Amniotic stem cell (primary cell): ENCODE results near the gene SH3GL3.

Source experiments
- DNase-seq: peaks from one replicate; lab custom pipeline; 2025; lab: John Stamatoyannopoulos, UW

Gene SH3GL3

GRCh38 chr15:83462953-83463433 is 15.9 kb downstream of the SH3GL3 start:
- DNase-seq = no peak

- no peak for DNase-seq
Observed at GRCh38 chr15:83470887-83471286, 23.7 kb downstream of the SH3GL3 start.

GRCh38 chr15:83471307-83471866 is 24.2 kb downstream of the SH3GL3 start:
- no peak for DNase-seq

- DNase-seq = no peak
Observed at GRCh38 chr15:83472151-83472550, 25.0 kb downstream of the SH3GL3 start.

GRCh38 chr15:83472797-83473196 is 25.7 kb downstream of the SH3GL3 start:
- DNase-seq = no peak

- no peak for DNase-seq
Observed at GRCh38 chr15:83474578-83474977, 27.4 kb downstream of the SH3GL3 start.

GRCh38 chr15:83475551-83475950 is 28.4 kb downstream of the SH3GL3 start:
- DNase-seq = no peak

GRCh38 chr15:83476066-83476465 is 28.9 kb downstream of the SH3GL3 start:
- DNase-seq = no peak

- DNase-seq = no peak
Observed at GRCh38 chr15:83476708-83477107, 29.6 kb downstream of the SH3GL3 start.

GRCh38 chr15:83477172-83477807 is 30.1 kb downstream of the SH3GL3 start:
- DNase-seq = no peak

GRCh38 chr15:83477808-83478537 is 30.8 kb downstream of the SH3GL3 start:
- no peak for DNase-seq

GRCh38 chr15:83483612-83484011 is 36.5 kb downstream of the SH3GL3 start:
- no peak for DNase-seq

- no peak for DNase-seq
Observed at GRCh38 chr15:83484636-83485035, 37.5 kb downstream of the SH3GL3 start.

GRCh38 chr15:83486363-83486762 is 39.2 kb downstream of the SH3GL3 start:
- no peak for DNase-seq

GRCh38 chr15:83487519-83487918 is 40.4 kb downstream of the SH3GL3 start:
- no peak for DNase-seq

GRCh38 chr15:83489690-83490089 is 42.5 kb downstream of the SH3GL3 start:
- DNase-seq = no peak

- DNase-seq = no peak
Observed at GRCh38 chr15:83491486-83491885, 44.3 kb downstream of the SH3GL3 start.

GRCh38 chr15:83496766-83497165 is 49.6 kb downstream of the SH3GL3 start:
- no peak for DNase-seq

- DNase-seq = no peak
Observed at GRCh38 chr15:83498374-83498773, 51.2 kb downstream of the SH3GL3 start.

GRCh38 chr15:83498801-83499200 is 51.7 kb downstream of the SH3GL3 start:
- DNase-seq = no peak

- DNase-seq = no peak
Observed at GRCh38 chr15:83499476-83499875, 52.3 kb downstream of the SH3GL3 start.

GRCh38 chr15:83503595-83504364 is 56.6 kb downstream of the SH3GL3 start:
- no peak for DNase-seq

- DNase-seq = no peak
Observed at GRCh38 chr15:83504365-83504764, 57.2 kb downstream of the SH3GL3 start.
